GM21786 (cell line): ENCODE measurements around the gene KLC1.

Experiments
- ATAC-seq: cut with Tn5 transposase; IDR thresholded peaks from one replicate; pipeline ENCODE4 v1.9.1; 2021; ENCODE audit not compliant: unreplicated experiment

The KLC1 gene

GRCh38 chr14:103657471-103657870, 28.5 kb downstream of the KLC1 start:
- ATAC-seq: no peak

GRCh38 chr14:103659631-103660030, 30.6 kb downstream of the KLC1 start:
- ATAC-seq: no peak

GRCh38 chr14:103662029-103662428, 33.0 kb downstream of the KLC1 start:
- no peak for ATAC-seq

- ATAC-seq: no peak
Observed at GRCh38 chr14:103662591-103662990, 33.6 kb downstream of the KLC1 start.

GRCh38 chr14:103663506-103663905, 34.5 kb downstream of the KLC1 start:
- ATAC-seq: no peak

- no peak for ATAC-seq
Observed at GRCh38 chr14:103667671-103668070, 38.7 kb downstream of the KLC1 start.

GRCh38 chr14:103668117-103668516, 39.1 kb downstream of the KLC1 start:
- no peak for ATAC-seq

- ATAC-seq: no peak
Observed at GRCh38 chr14:103669370-103669769, 40.4 kb downstream of the KLC1 start.

- ATAC-seq: no peak
Observed at GRCh38 chr14:103671911-103672310, 42.9 kb downstream of the KLC1 start.

GRCh38 chr14:103675957-103676356, 46.9 kb downstream of the KLC1 start:
- ATAC-seq: no peak

- no peak for ATAC-seq
Observed at GRCh38 chr14:103676881-103677675, 48.1 kb downstream of the KLC1 start.

GRCh38 chr14:103679351-103679750, 50.3 kb downstream of the KLC1 start:
- peak; percentile 82 for ATAC-seq

- ATAC-seq: no peak
Observed at GRCh38 chr14:103680491-103681231, 51.6 kb downstream of the KLC1 start.

- no peak for ATAC-seq
Observed at GRCh38 chr14:103683139-103683538, 54.1 kb downstream of the KLC1 start.

GRCh38 chr14:103684471-103684870, 55.5 kb downstream of the KLC1 start:
- no peak for ATAC-seq

GRCh38 chr14:103684871-103685270, 55.9 kb downstream of the KLC1 start:
- no peak for ATAC-seq

- no peak for ATAC-seq
Observed at GRCh38 chr14:103685276-103686211, 56.5 kb downstream of the KLC1 start.

- ATAC-seq: no peak
Observed at GRCh38 chr14:103686831-103687485, 57.9 kb downstream of the KLC1 start.

GRCh38 chr14:103687712-103688111, 58.7 kb downstream of the KLC1 start:
- no peak for ATAC-seq

GRCh38 chr14:103688441-103688840, 59.4 kb downstream of the KLC1 start:
- no peak for ATAC-seq
